HepG2 (cell line): ENCODE results near the gene TUBA4A. TPM values are rescaled to one million over a fixed set of nuclear protein-coding genes. Genes with fewer than 3 reads are reported as not detected.
A peak's percentile ranks its signal among the peaks of the same experiment; 100 is the strongest.

ENCODE experiments used
- ATAC-seq: fragments of 200-7000 bp; cut with Tn5 transposase; 3 replicates; pipeline ENCODE4 v1.9.1; 2020; ENCODE audit warnings: mild to moderate bottlenecking, moderate library complexity
- BruUV-seq: library from RNA; stranded (reverse); fragments of 400-500 nt; replicated peaks from 2 replicates; lab custom pipeline; 2021; lab: Mats Ljungman, UMichigan
- CTCF ChIA-PET: fragments of 300-600 bp; formaldehyde crosslinking; extraction: SDS; loops from one replicate; lab custom pipeline; 2021; ENCODE audit warnings: low total read pairs, inconsistent platforms, low intra/inter-chr PET ratio; lab: Yijun Ruan, JAX
- POLR2A ChIA-PET: fragments of 350-600 bp; sonication (Branson Sonifier 250); formaldehyde crosslinking; loops from one replicate; lab custom pipeline; 2020; ENCODE audit warnings: antibody characterized with exemption, inconsistent platforms; lab: Yijun Ruan, JAX
- DNase-seq: peaks from one replicate; pipeline ENCODE4 v3.0.0-alpha.2; 2015; ENCODE audit warnings: low spot score
- FAIRE-seq: peaks from 3 replicates; lab custom pipeline; 2011; peaks lifted over from hg19 to GRCh38; lab: Jason Lieb, UNC
- H2AFZ ChIP-seq: one replicate; pipeline ENCODE4 v1.6.1; 2011; ENCODE audit warnings: low read length, inconsistent platforms
- H3K27ac ChIP-seq: fragments of 300-600 bp; 3 replicates; pipeline ENCODE4 v1.8.0; 2011; ENCODE audit warnings: mixed run types, mild to moderate bottlenecking, mixed read lengths, low read length, inconsistent platforms; ENCODE audit not compliant: insufficient read depth; ENCODE audit errors: extremely low read length
- H3K27me3 ChIP-seq, 2 experiments: fragments of 200-600 bp in 1 of 2; 2 replicates in 1 of 2; 3 replicates in 1 of 2; pipeline versions ENCODE4 v1.6.0 to v1.8.0; 2011; ENCODE audit warnings: low read length in 2 of 2, mild to moderate bottlenecking in 2 of 2, moderate library complexity in 2 of 2, inconsistent platforms in 1 of 2; ENCODE audit not compliant: insufficient read depth in 2 of 2, control insufficient read depth in 1 of 2
- H3K36me3 ChIP-seq, 2 experiments: fragments of 200-600 bp in 1 of 2; replicated peaks in 1 of 2; 2 replicates in 1 of 2; 3 replicates in 1 of 2; pipeline versions ENCODE4 v1.5.1 to v1.8.0; 2011; ENCODE audit warnings: low read length in 2 of 2, inconsistent platforms in 1 of 2; ENCODE audit not compliant: insufficient read depth in 2 of 2, control insufficient read depth in 1 of 2
- H3K4me1 ChIP-seq: 2 replicates; pipeline ENCODE4 v1.5.1; 2012; ENCODE audit warnings: low read length, inconsistent platforms; ENCODE audit not compliant: insufficient read depth
- H3K4me2 ChIP-seq: 2 replicates; pipeline ENCODE4 v1.6.0; 2011; ENCODE audit warnings: low read depth, low read length, inconsistent platforms
- H3K4me3 ChIP-seq, 3 experiments: fragments of 200-600 bp in 1 of 3; sonication (generic), shearing (Covaris generic) in 1 of 3; replicated peaks in 1 of 3; 2 replicates each; pipeline ENCODE4 v1.5.1; 2011 to 2016; ENCODE audit warnings: low read length in 3 of 3, inconsistent platforms in 2 of 3, low read depth in 2 of 3, mild to moderate bottlenecking in 2 of 3, control low read depth in 1 of 3, mixed read lengths in 1 of 3; ENCODE audit not compliant: insufficient read depth in 1 of 3
- H3K79me2 ChIP-seq: one replicate; pipeline ENCODE4 v1.6.1; 2011; ENCODE audit warnings: low read length, inconsistent platforms; ENCODE audit not compliant: insufficient read depth
- H3K9ac ChIP-seq: 2 replicates; pipeline ENCODE4 v1.6.0; 2011; ENCODE audit warnings: mild to moderate bottlenecking, low read depth, low read length, inconsistent platforms; ENCODE audit not compliant: insufficient read depth
- H3K9me3 ChIP-seq: 2 replicates; pipeline ENCODE4 v1.5.1; 2012; ENCODE audit warnings: mild to moderate bottlenecking, low read length
- H4K20me1 ChIP-seq: 2 replicates; pipeline ENCODE4 v1.6.0; 2011; ENCODE audit warnings: inconsistent platforms, mild to moderate bottlenecking, low read length, moderate library complexity; ENCODE audit not compliant: insufficient read depth
- CCAR2 ChIP-seq: fragments of 200-400 bp; formaldehyde crosslinking; optimal IDR thresholded peaks from 2 replicates; pipeline ENCODE3; 2018; ENCODE audit warnings: low read depth, mild to moderate bottlenecking, low read length, moderate library complexity
- CHD4 ChIP-seq: fragments of 200-600 bp; sonication (generic); IDR thresholded peaks from 2 replicates; pipeline ENCODE4 v1.7.0; 2017; ENCODE audit warnings: mild to moderate bottlenecking, low read length, borderline replicate concordance
- DNMT3B ChIP-seq: conservative IDR thresholded peaks from 2 replicates; pipeline ENCODE4 v1.6.1; 2016; ENCODE audit warnings: missing biosample characterization, control low read depth
- HNRNPH1 ChIP-seq: fragments of 200-400 bp; formaldehyde crosslinking; optimal IDR thresholded peaks from 2 replicates; pipeline ENCODE3; 2017; ENCODE audit warnings: mild to moderate bottlenecking, low read depth, low read length
- NFE2L1 ChIP-seq: sonication (generic); formaldehyde crosslinking; IDR thresholded peaks from 2 replicates; pipeline ENCODE4 v1.4.0; 2020; ENCODE audit warnings: missing genetic modification reagents, mild to moderate bottlenecking, borderline replicate concordance
- NFIB ChIP-seq: sonication (generic); formaldehyde crosslinking; IDR thresholded peaks from 2 replicates; pipeline ENCODE4 v1.9.0; 2021; ENCODE audit warnings: missing genetic modification reagents, mild to moderate bottlenecking, borderline replicate concordance
- NR2F6 ChIP-seq, 2 experiments: IDR thresholded peaks; 2 replicates each; pipeline ENCODE4 v1.6.1; 2016; ENCODE audit warnings: antibody characterized with exemption in 1 of 2, mild to moderate bottlenecking in 1 of 2
- RARA ChIP-seq: IDR thresholded peaks from 2 replicates; pipeline ENCODE4 v1.6.1; 2016; ENCODE audit warnings: missing genetic modification reagents, missing compliant biosample characterization
- SNAPC2 ChIP-seq: sonication (generic); formaldehyde crosslinking; IDR thresholded peaks from 2 replicates; pipeline ENCODE4 v1.8.1; 2022; ENCODE audit warnings: mild to moderate bottlenecking, missing genetic modification reagents
- TCF7L2 ChIP-seq: IDR thresholded peaks from 2 replicates; pipeline ENCODE4 v1.6.1; 2011; ENCODE audit warnings: mild to moderate bottlenecking, low read depth, low read length, moderate library complexity
- THYN1 ChIP-seq: sonication (generic); formaldehyde crosslinking; IDR thresholded peaks from 2 replicates; pipeline ENCODE4 v1.8.1; 2023; ENCODE audit warnings: low read depth, mild to moderate bottlenecking, moderate library complexity, missing genetic modification reagents, borderline replicate concordance
- ZBTB43 ChIP-seq: sonication (generic); formaldehyde crosslinking; conservative IDR thresholded peaks from 2 replicates; pipeline ENCODE4 v1.4.0; 2020; ENCODE audit warnings: missing genetic modification reagents
- ZBTB7A ChIP-seq: sonication (generic); formaldehyde crosslinking; IDR thresholded peaks from 2 replicates; pipeline ENCODE4 v1.8.0; 2022; ENCODE audit warnings: mild to moderate bottlenecking, missing genetic modification reagents
- ZNF496 ChIP-seq: sonication (generic); formaldehyde crosslinking; IDR thresholded peaks from 2 replicates; pipeline ENCODE4 v1.8.1; 2023; ENCODE audit warnings: mild to moderate bottlenecking, moderate library complexity, missing genetic modification reagents; ENCODE audit not compliant: insufficient replicate concordance
- ZNF563 ChIP-seq: sonication (generic); formaldehyde crosslinking; IDR thresholded peaks from 2 replicates; pipeline ENCODE4 v1.8.0; 2022; ENCODE audit warnings: mild to moderate bottlenecking, moderate library complexity, missing genetic modification reagents
- ZNF674 ChIP-seq: sonication (generic); formaldehyde crosslinking; IDR thresholded peaks from 2 replicates; pipeline ENCODE4 v1.5.0; 2020; ENCODE audit warnings: low read depth, mild to moderate bottlenecking, missing genetic modification reagents
- ZNF776 ChIP-seq: sonication (generic); formaldehyde crosslinking; IDR thresholded peaks from 2 replicates; pipeline ENCODE4 v1.4.0; 2020; ENCODE audit warnings: mild to moderate bottlenecking, missing genetic modification reagents
- WGBS: methylation state at CpG from one replicate; pipeline ENCODE4 v1.1.6; 2017; ENCODE audit warnings: low lambda C conversion rate; 5-methylcytosine and 5-hydroxymethylcytosine counted together
- in situ Hi-C: cut with HindIII; loops from 2 replicates; pipeline ENCODE4 v1.10.0; 2017; ENCODE audit warnings: low pct_unique_long_range_greater_than_20kb; ENCODE audit not compliant: extremely low pct_ligation_motif_present
- intact Hi-C: fragments of 100-400 bp; cut with micrococcal nuclease; formaldehyde crosslinking; loops from one replicate; pipeline ENCODE4 v1.10.0; 2022; ENCODE audit not compliant: unreplicated experiment
- polyA plus RNA-seq, 8 experiments: library from polyadenylated mRNA; depleted of rRNA in 3 of 8; stranded (reverse) in 7 of 8; unstranded in 1 of 8; fragments of >200 nt; fragmentation: Illumina TruSeq in 4 of 8; extraction: Trizol in 4 of 8; gene quantifications; 2 replicates each; pipeline versions ENCODE4 v1.2.1 to v1.2.3, GENCODE V29; 2011 to 2016; ENCODE audit warnings: low read depth in 4 of 8, missing spikeins in 1 of 8, mixed read lengths in 1 of 8; ENCODE audit not compliant: insufficient read depth in 1 of 8
- total RNA-seq, 5 experiments: library from RNA; depleted of rRNA; stranded (reverse); fragments of >200 nt; fragmentation: Illumina TruSeq; extraction: Trizol; gene quantifications; 2 replicates each; pipeline ENCODE4 v1.2.3, GENCODE V29; 2016; ENCODE audit warnings: low read depth in 1 of 5
- TF ChIP-seq, protein P1 (sequence below): sonication (generic); formaldehyde crosslinking; IDR thresholded peaks from 2 replicates; pipeline ENCODE4 v1.5.0; 2020; ENCODE audit warnings: missing genetic modification reagents
- TF ChIP-seq, protein P2 (sequence below): IDR thresholded peaks from 2 replicates; pipeline ENCODE4 v1.6.1; 2016; ENCODE audit warnings: low read depth

The TUBA4A gene
- total and polyA plus RNA-seq, 2 of the 13 experiments (the other 11 are each of a cell fraction or from before 2014, with no cell fraction given): 1.3 to 12.7 TPM

- H3K27ac ChIP-seq: peak within 1 kb of the TSS; percentile 92
- H3K4me3 ChIP-seq: peak within 1 kb of the TSS; percentile 80 to 92 (median 85)
- H3K36me3 ChIP-seq: peaks cover 39 to 63% of the 10 kb centered on the region in 2 experiments
- BruUV-seq: TSS peak; percentile 57
- DNase-seq (peak; percentile 93), ATAC-seq (peak; percentile 79), FAIRE-seq (peak; percentile 97)
- in situ Hi-C loops (no loop called here), intact Hi-C loops (loop anchor here (1.0 to 2.0 kb wide), 4 partner anchors 10 to 76 kb away; partner anchors contain the start of genes ANKZF1, ATG9A, CNPPD1 and NHEJ1)
- peaks cover 43% of the 10 kb centered on the region for H3K4me1 ChIP-seq
- H3K4me2 ChIP-seq: peak within 1 kb of the TSS; percentile 99
- ChIA-PET CTCF (interaction anchor here (1.5 kb wide), 1 partner anchor 76 kb away, joined by 8 read pairs; no protein-coding TSS in a partner anchor), POLR2A (interaction anchor here (0.7 to 6.2 kb wide), 14 partner anchors 10 to 161 kb away, joined by 3 to 196 read pairs (median 16); partner anchors contain the start of genes ANKZF1, ATG9A, CNPPD1 and DNAJB2)
- peaks cover 11% of the 10 kb centered on the region for H3K79me2 ChIP-seq
- H3K27me3 ChIP-seq: no peaks in the 10 kb centered on the region
- 74% methylated on average over 29 of the region's 71 CpGs for WGBS
- no peak within 1 kb of the TSS for H2AFZ ChIP-seq
- H3K9me3 ChIP-seq: no peaks in the 10 kb centered on the region
- H3K9ac ChIP-seq: peak within 1 kb of the TSS; percentile 85
- H4K20me1 ChIP-seq: no peaks in the 10 kb centered on the region
- TF ChIP-seq SNAPC2 (CRISPR knock-in tag) (peak; percentile 99), THYN1 (CRISPR knock-in tag) (peak; percentile 95), DNMT3B (CRISPR knock-in tag) (peak; percentile 71; the same call in 1 of the 2 replicates), ZNF776 (CRISPR knock-in tag) (peak; percentile 100), ZBTB7A (CRISPR knock-in tag) (peak; percentile 99), NFIB (CRISPR knock-in tag) (no peak), TCF7L2 (no peak), ZNF563 (peak; percentile 98), ZNF674 (CRISPR knock-in tag) (no peak), CCAR2 (no peak), NFE2L1 (peak; percentile 72), HNRNPH1 (no peak), ZBTB43 (CRISPR knock-in tag) (no peak), NR2F6 (IDR thresholded peaks at IDR 0.05) (no peak), NR2F6 (CRISPR knock-in tag; IDR thresholded peaks at IDR 0.05) (no peak), ZNF496 (CRISPR knock-in tag) (no peak), CHD4 (no peak), RARA (CRISPR knock-in tag) (peak; percentile 43; the same call in 1 of the 2 replicates)
- TF ChIP-seq, protein P1, sequence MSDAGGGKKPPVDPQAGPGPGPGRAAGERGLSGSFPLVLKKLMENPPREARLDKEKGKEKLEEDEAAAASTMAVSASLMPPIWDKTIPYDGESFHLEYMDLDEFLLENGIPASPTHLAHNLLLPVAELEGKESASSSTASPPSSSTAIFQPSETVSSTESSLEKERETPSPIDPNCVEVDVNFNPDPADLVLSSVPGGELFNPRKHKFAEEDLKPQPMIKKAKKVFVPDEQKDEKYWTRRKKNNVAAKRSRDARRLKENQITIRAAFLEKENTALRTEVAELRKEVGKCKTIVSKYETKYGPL (CRISPR knock-in tag): peak; percentile 73; the same call in 1 of the 2 replicates
- TF ChIP-seq, protein P2, sequence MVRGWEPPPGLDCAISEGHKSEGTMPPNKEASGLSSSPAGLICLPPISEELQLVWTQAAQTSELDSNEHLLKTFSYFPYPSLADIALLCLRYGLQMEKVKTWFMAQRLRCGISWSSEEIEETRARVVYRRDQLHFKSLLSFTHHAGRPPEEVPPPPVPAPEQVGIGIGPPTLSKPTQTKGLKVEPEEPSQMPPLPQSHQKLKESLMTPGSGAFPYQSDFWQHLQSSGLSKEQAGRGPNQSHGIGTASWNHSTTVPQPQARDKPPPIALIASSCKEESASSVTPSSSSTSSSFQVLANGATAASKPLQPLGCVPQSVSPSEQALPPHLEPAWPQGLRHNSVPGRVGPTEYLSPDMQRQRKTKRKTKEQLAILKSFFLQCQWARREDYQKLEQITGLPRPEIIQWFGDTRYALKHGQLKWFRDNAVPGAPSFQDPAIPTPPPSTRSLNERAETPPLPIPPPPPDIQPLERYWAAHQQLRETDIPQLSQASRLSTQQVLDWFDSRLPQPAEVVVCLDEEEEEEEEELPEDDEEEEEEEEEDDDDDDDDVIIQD (CRISPR knock-in tag): peak; percentile 49; the same call in 1 of the 2 replicates
Observed at GRCh38 chr2:219218732-219219701, 34.7 kb downstream of the TUBA4A start, which contains the start of gene ABCB6. ABCB6 (minus strand) TSS chr2:219218958; CDS start chr2:219218673, 285 bp downstream.
